Activated CD8-positive, alpha-beta memory T cell treated with anti-CD3 and anti-CD28 coated beads for 36 hours (primary cell): ENCODE results near the gene DAB1. TPM values are rescaled to one million over a fixed set of nuclear protein-coding genes. Genes with fewer than 3 reads are reported as not detected.
"Not testable (repeated sequence)": the region's sequence is repeated elsewhere in the genome, so short reads cannot be mapped to it uniquely, and the experiment has no call there.

Source experiments
- CTCF ChIA-PET: fragments of 350-600 bp; sonication (Branson Sonifier 250); formaldehyde crosslinking; loops from one replicate; lab custom pipeline; 2021; ENCODE audit warnings: antibody characterized with exemption; lab: Charles Lee
- POLR2A ChIA-PET: fragments of 350-600 bp; sonication (Branson Sonifier 250); formaldehyde crosslinking; loops from one replicate; lab custom pipeline; 2021; ENCODE audit warnings: antibody characterized with exemption; lab: Charles Lee
- total RNA-seq, 2 experiments: library from RNA; stranded (reverse); gene quantifications; one replicate each; pipeline ENCODE4 v1.2.3, GENCODE V29; 2021

Gene DAB1
- total RNA-seq, 2 experiments from 2014 or later: not detected

- POLR2A ChIA-PET: no interaction called here
- CTCF ChIA-PET: no interaction called here
Observed at GRCh38 chr1:57369889-57370288, 54.0 kb downstream of the DAB1 start.

- POLR2A ChIA-PET: no interaction called here
- CTCF ChIA-PET: no interaction called here
Observed at GRCh38 chr1:57367945-57368344, 55.9 kb downstream of the DAB1 start.

- CTCF ChIA-PET: no interaction called here
- POLR2A ChIA-PET: no interaction called here
Observed at GRCh38 chr1:57363643-57364042, 60.2 kb downstream of the DAB1 start.

GRCh38 chr1:57363165-57363564 is 60.7 kb downstream of the DAB1 start:
- ChIA-PET POLR2A (no interaction called here), CTCF (no interaction called here)

- ChIA-PET POLR2A (no interaction called here), CTCF (no interaction called here)
Observed at GRCh38 chr1:57362480-57362879, 61.4 kb downstream of the DAB1 start.

- CTCF ChIA-PET: no interaction called here
- POLR2A ChIA-PET: no interaction called here
Observed at GRCh38 chr1:57361516-57361915, 62.3 kb downstream of the DAB1 start.

GRCh38 chr1:57360846-57361407 is 62.9 kb downstream of the DAB1 start:
- ChIA-PET POLR2A (no interaction called here), CTCF (no interaction called here)

GRCh38 chr1:57357462-57357861 is 66.4 kb downstream of the DAB1 start:
- CTCF ChIA-PET: no interaction called here
- POLR2A ChIA-PET: no interaction called here

GRCh38 chr1:57353654-57354053 is 70.2 kb downstream of the DAB1 start:
- CTCF ChIA-PET: no interaction called here
- POLR2A ChIA-PET: no interaction called here

GRCh38 chr1:57350610-57351009 is 73.2 kb downstream of the DAB1 start:
- ChIA-PET CTCF (no interaction called here), POLR2A (no interaction called here)

- POLR2A ChIA-PET: no interaction called here
Observed at GRCh38 chr1:57348921-57349320, 74.9 kb downstream of the DAB1 start.

GRCh38 chr1:57345916-57346315 is 77.9 kb downstream of the DAB1 start:
- CTCF ChIA-PET: no interaction called here
- POLR2A ChIA-PET: no interaction called here

More at GRCh38 chr1:57348921-57349320, 74.9 kb downstream of the DAB1 start:
- CTCF ChIA-PET: no interaction called here

- CTCF ChIA-PET: no interaction called here
- POLR2A ChIA-PET: no interaction called here
Observed at GRCh38 chr1:57344265-57344664, 79.6 kb downstream of the DAB1 start.

GRCh38 chr1:57343298-57343915 is 80.5 kb downstream of the DAB1 start:
- CTCF ChIA-PET, POLR2A ChIA-PET: not testable (repeated sequence)

- ChIA-PET POLR2A (no interaction called here), CTCF (no interaction called here)
Observed at GRCh38 chr1:57341721-57342120, 82.1 kb downstream of the DAB1 start.

- ChIA-PET CTCF (no interaction called here), POLR2A (no interaction called here)
Observed at GRCh38 chr1:57340334-57341070, 83.4 kb downstream of the DAB1 start.

GRCh38 chr1:57337623-57338022 is 86.2 kb downstream of the DAB1 start:
- ChIA-PET CTCF (no interaction called here), POLR2A (no interaction called here)

GRCh38 chr1:57336793-57337192 is 87.1 kb downstream of the DAB1 start:
- CTCF ChIA-PET: no interaction called here
- POLR2A ChIA-PET: no interaction called here

- ChIA-PET POLR2A (no interaction called here), CTCF (no interaction called here)
Observed at GRCh38 chr1:57331620-57332019, 92.2 kb downstream of the DAB1 start.

- ChIA-PET POLR2A (no interaction called here), CTCF (no interaction called here)
Observed at GRCh38 chr1:57329937-57330336, 93.9 kb downstream of the DAB1 start.

- CTCF ChIA-PET: no interaction called here
- POLR2A ChIA-PET: no interaction called here
Observed at GRCh38 chr1:57329001-57329527, 94.8 kb downstream of the DAB1 start.
